Gastrocnemius medialis (tissue), 4 donors: ENCODE data around the gene RPAIN. TPM values are rescaled to one million over a fixed set of nuclear protein-coding genes. Genes with fewer than 3 reads are reported as not detected.

Experiments
- ATAC-seq, 2 donors: fragments of 150-250 bp; one replicate each; pipeline ENCODE4 v1.9.1; 2016
- DNase-seq, 2 donors: peaks; one replicate each; pipeline ENCODE4 v3.0.0-alpha.2; 2019
- H3K27ac ChIP-seq, 4 donors: fragments of 200-600 bp; sonication (generic); 1 replicate in 1 of 4; 2 replicates in 3 of 4; pipeline ENCODE4 v1.5.1; 2016 to 2018; ENCODE audit warnings: mild to moderate bottlenecking in 2 of 4, moderate library complexity in 1 of 4
- H3K27me3 ChIP-seq, 3 donors: fragments of 200-600 bp; sonication (generic) in 2 of 3; 1 replicate in 1 of 3; 2 replicates in 2 of 3; pipeline versions ENCODE4 v1.5.1 to v1.6.0; 2016 to 2019; ENCODE audit warnings: mild to moderate bottlenecking in 1 of 3, moderate library complexity in 1 of 3
- H3K36me3 ChIP-seq, 2 donors: fragments of 200-600 bp; sonication (generic) in 1 of 2; one replicate each; pipeline ENCODE4 v1.5.1; 2017 to 2018
- H3K4me1 ChIP-seq, 2 donors: fragments of 200-600 bp; sonication (generic) in 1 of 2; one replicate each; pipeline ENCODE4 v1.5.1; 2016 to 2017; ENCODE audit warnings: mild to moderate bottlenecking in 2 of 2
- H3K4me3 ChIP-seq, 4 donors: fragments of 200-600 bp; sonication (generic) in 3 of 4; 1 replicate in 1 of 4; 2 replicates in 3 of 4; pipeline ENCODE4 v1.5.1; 2016 to 2019; ENCODE audit warnings: mild to moderate bottlenecking in 2 of 4
- H3K9me3 ChIP-seq, 3 donors: fragments of 200-600 bp; sonication (generic) in 2 of 3; 1 replicate in 1 of 3; 2 replicates in 2 of 3; pipeline ENCODE4 v1.5.1; 2016 to 2019
- CTCF ChIP-seq, 5 experiments: fragments of 450-650 bp in 3 of 5; fragments of 200-600 bp in 2 of 5; sonication (generic) in 2 of 5; IDR thresholded peaks in 4 of 5; conservative IDR thresholded peaks in 1 of 5; 1 replicate in 4 of 5; 2 replicates in 1 of 5; pipeline ENCODE4 v1.5.1; 2016 to 2019; ENCODE audit warnings: antibody characterized with exemption in 5 of 5, mild to moderate bottlenecking in 3 of 5, moderate library complexity in 3 of 5
- POLR2A ChIP-seq, 2 donors: fragments of 450-650 bp; IDR thresholded peaks; one replicate each; pipeline ENCODE4 v1.6.1; 2017; ENCODE audit warnings: antibody characterized with exemption in 2 of 2, mild to moderate bottlenecking in 2 of 2, moderate library complexity in 2 of 2
- in situ Hi-C, 4 donors: fragments of 200-750 bp; cut with MboI; loops; one replicate each; pipeline versions ENCODE4 v1.15.0 to v1.8.0; 2017; ENCODE audit warnings: low sequenced_read_pairs in 4 of 4
- intact Hi-C: fragments of 100-400 bp; cut with DNase I; formaldehyde crosslinking; loops from one replicate; pipeline ENCODE4 v1.15.1; 2023; ENCODE audit warnings: low total_unique reads
- total RNA-seq, 4 donors: library from RNA; depleted of rRNA; stranded (reverse); fragments of >200 nt; gene quantifications; one replicate each; pipeline versions ENCODE4 v1.1.0 to v1.2.3, GENCODE V29; 2016

RPAIN gene
- 10 to 100 TPM; 45.3 to 66.7 (median 53.7) TPM for total RNA-seq

DNA sequence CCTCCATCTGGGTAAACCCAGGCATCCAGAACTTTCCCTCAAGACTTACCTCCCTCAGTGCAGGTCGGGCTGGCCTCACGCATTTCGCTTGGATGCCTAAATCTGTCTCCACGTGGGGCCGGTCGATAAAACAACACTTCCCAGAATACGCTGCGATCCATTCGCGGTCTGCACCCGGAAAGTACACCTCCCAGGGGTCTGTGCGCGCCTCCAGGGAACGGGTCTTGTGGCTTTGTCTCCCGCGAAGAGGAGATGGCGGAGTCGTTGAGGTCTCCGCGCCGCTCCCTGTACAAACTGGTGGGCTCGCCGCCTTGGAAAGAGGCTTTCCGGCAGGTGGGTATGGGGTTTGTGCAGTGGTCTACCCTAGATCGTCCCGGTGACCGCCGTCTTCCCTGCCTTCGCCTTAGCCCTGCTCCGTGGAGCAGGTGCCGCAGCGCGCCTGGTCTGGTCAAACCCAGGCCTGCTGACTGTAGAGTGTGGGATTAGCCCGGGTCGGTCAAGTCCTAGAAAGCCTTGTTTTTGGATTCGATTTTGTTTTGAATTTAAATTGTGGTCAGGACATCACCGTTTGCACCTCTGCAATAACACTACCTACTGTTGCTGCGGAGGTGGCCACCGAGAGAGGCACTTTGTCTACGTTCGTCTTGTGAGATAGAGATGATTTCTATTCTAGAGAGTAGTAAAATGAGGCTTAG lies at the start of gene RPAIN:
Gene RPAIN (plus strand): TSS at position 224 of the 695 bp plus-strand sequence. CDS start 29 bp downstream, at position 253.
- ATAC-seq (peak; percentile 85 to 86), DNase-seq (peak; percentile 86 to 87)
- in situ Hi-C loops: no loop called here
- TF ChIP-seq POLR2A (IDR thresholded peaks at IDR 0.05): peak in 1 of 2 donors; percentile 59
- no peak for TF ChIP-seq CTCF (IDR thresholded peaks at IDR 0.05 in 4 of 5, conservative IDR thresholded peaks at IDR 0.05 in 1 of 5)
- H3K4me3 ChIP-seq: peak within 1 kb of the TSS; percentile 76 to 99 (median 92)
- H3K4me1 ChIP-seq: peaks cover 28 to 30% of the 10 kb centered on the region in 2 donors
- H3K9me3 ChIP-seq: no peaks in the 10 kb centered on the region
- H3K27ac ChIP-seq: peak within 1 kb of the TSS; percentile 86 to 98 (median 94)
- intact Hi-C loops: loop anchor here (1.0 to 2.0 kb wide), 4 partner anchors 19 to 136 kb away; partner anchors contain the start of genes C1QBP, DERL2 and MIS12
- H3K27me3 ChIP-seq: no peaks in the 10 kb centered on the region
- peaks cover 0 to 41% of the 10 kb centered on the region in 2 donors for H3K36me3 ChIP-seq

DNA sequence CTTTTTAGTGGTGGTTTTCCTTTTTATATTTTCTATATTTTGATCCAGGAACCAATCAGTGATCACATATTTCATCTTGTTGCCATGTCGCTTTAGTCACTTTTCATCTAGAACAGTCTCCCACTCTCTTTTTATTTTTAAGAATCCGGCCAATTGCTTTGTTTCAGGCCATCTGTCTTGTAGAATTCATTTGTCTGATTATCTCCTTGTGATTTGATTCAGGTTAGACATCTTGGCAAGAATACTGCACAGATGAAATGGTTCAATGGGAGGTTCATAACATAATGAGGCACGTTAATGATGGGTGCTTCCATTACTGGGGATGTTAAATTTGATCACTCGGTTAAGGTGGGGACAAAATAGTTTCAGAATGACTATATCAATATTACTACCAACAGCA lies 49.6 kb upstream of the RPAIN start:
- DNase-seq (no peak), ATAC-seq (no peak)
- intact Hi-C loops (loop anchor here (5.0 kb wide), 1 partner anchor 88 kb away; the partner anchor contains the start of gene RABEP1), in situ Hi-C loops (no loop called here)
- TF ChIP-seq POLR2A (IDR thresholded peaks at IDR 0.05) (no peak), CTCF (IDR thresholded peaks at IDR 0.05 in 4 of 5, conservative IDR thresholded peaks at IDR 0.05 in 1 of 5) (no peak)
- no peaks in the 10 kb centered on the region for H3K9me3 ChIP-seq
- no peak overlapping the region for H3K27ac ChIP-seq
- no peak overlapping the region for H3K4me3 ChIP-seq
- peaks cover 0 to 4% of the 10 kb centered on the region in 2 donors for H3K4me1 ChIP-seq
- no peaks in the 10 kb centered on the region for H3K27me3 ChIP-seq
- peaks cover 0 to 73% of the 10 kb centered on the region in 2 donors for H3K36me3 ChIP-seq

GRCh38 chr17:5373112-5373511 lies 46.9 kb upstream of the RPAIN start:
- Histone ChIP-seq H3K36me3 (peaks cover 0 to 84% of the 10 kb centered on the region in 2 donors), H3K9me3 (no peaks in the 10 kb centered on the region), H3K4me1 (peaks cover 0 to 4% of the 10 kb centered on the region in 2 donors), H3K4me3 (no peak overlapping the region), H3K27ac (peak overlapping the region; percentile 68 to 76 (median 74)), H3K27me3 (no peaks in the 10 kb centered on the region)
- peak; percentile 96 to 99 for ATAC-seq
- in situ Hi-C loops: no loop called here
- peak; percentile 36 to 57 for DNase-seq
- intact Hi-C loops: loop anchor here (2.0 to 5.0 kb wide), 2 partner anchors 48 to 91 kb away; partner anchors contain the start of genes RABEP1 and RPAIN
- no peak for TF ChIP-seq POLR2A (IDR thresholded peaks at IDR 0.05)
- no peak for TF ChIP-seq CTCF (IDR thresholded peaks at IDR 0.05 in 4 of 5, conservative IDR thresholded peaks at IDR 0.05 in 1 of 5)

- Histone ChIP-seq H3K27ac (no peak overlapping the region), H3K9me3 (no peaks in the 10 kb centered on the region), H3K36me3 (peaks cover 0 to 95% of the 10 kb centered on the region in 2 donors), H3K4me3 (no peak overlapping the region), H3K4me1 (no peaks in the 10 kb centered on the region), H3K27me3 (no peaks in the 10 kb centered on the region)
- no peak for DNase-seq
- intact Hi-C loops: no loop called here
- no peak for TF ChIP-seq CTCF (IDR thresholded peaks at IDR 0.05 in 4 of 5, conservative IDR thresholded peaks at IDR 0.05 in 1 of 5)
- in situ Hi-C loops: no loop called here
- ATAC-seq: no peak
These were observed 41.3 kb upstream of the RPAIN start for GRCh38 chr17:5378566-5379207.
